ENCODE measurements around the gene PPM1M. TPM values are rescaled to one million over a fixed set of nuclear protein-coding genes. Genes with fewer than 3 reads are reported as not detected.
"Not testable (repeated sequence)": the region's sequence is repeated elsewhere in the genome, so short reads cannot be mapped to it uniquely, and the experiment has no call there.

PPM1M gene
- total and polyA plus RNA-seq, 2 donors: 12.3 to 27.1 TPM

DNA sequence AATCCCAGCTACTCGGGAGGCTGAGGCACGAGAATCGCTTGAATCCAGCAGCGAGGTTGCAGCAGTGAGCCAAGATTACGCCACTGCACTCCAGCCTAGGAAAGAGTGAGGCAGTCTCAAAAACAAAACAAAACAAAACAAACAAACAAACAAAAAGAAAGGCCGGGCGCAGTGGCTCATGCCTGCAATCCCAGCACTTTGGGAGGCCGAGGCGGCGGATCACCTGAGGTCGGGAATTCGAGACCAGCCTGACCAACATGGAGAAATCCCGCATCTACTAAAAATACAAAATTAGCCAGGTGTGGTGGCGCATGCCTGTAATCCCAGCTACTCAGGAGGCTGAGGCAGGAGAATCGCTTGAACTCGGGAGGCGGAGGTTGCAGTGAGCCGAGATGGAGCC lies 29.2 kb downstream of the PPM1M start:
- H3K4me3 ChIP-seq (ENCODE audit: low read depth, low read length); H3K36me3 ChIP-seq (ENCODE audit: insufficient read depth); H3K4me1 ChIP-seq (ENCODE audit: insufficient read depth); H3K27ac ChIP-seq (ENCODE audit: low read depth); DNase-seq (ENCODE audit: extremely low spot score): not testable (repeated sequence)
- WGBS: 91% methylated on average over 18 of the region's 18 CpGs

DNA sequence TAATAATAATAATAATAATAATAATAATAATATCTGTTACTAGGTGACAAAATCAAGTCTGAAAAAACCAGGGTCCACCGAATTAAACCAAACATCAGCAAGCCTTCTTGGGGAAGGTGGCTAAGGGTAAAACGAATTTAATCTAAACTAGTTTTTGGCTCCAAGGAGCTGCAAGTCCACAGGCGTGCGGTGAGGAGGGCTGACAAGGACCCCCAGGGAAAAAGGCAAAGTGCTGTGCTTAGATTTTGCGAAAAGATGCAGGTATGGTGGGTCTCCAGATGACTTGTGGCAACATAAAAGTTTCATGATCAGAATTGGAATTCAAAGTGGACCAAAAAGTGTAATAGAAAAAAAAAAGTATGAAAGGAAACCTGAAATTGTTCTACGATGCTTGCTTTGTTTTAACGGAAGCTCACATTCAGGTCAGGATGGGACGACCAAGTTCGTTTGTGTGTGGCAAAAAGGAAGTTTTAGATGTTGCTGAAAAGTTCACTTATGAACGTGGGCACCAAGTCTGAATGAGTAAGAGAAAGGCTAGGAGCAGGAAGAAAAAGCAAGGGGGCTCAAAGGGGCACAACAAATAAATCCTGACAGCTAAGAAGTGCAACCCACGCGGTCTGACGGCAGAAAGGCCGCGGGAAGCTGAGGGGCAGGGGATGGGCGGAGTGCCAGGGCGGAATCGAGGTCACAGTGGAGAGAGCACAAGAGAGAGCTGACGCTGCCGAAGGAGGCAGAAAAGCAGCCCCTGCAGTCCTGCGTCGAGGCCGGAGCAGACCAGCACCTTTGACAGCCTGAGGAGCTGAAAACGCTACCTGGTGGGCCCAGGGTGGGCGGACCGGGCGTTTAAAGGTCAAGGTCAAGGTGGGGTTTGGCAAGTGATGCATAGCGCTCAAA lies 31.8 kb downstream of the PPM1M start:
- Histone ChIP-seq H3K4me3 (ENCODE audit: low read depth, low read length) (peak overlapping the region; percentile 67), H3K36me3 (ENCODE audit: insufficient read depth) (no peaks in the 10 kb centered on the region), H3K27ac (ENCODE audit: low read depth) (peak overlapping the region; percentile 98), H3K4me1 (ENCODE audit: insufficient read depth) (no peaks in the 10 kb centered on the region)
- WGBS: 1% methylated on average over 28 of the region's 28 CpGs
- peak; percentile 31 for DNase-seq (ENCODE audit: extremely low spot score)

DNA sequence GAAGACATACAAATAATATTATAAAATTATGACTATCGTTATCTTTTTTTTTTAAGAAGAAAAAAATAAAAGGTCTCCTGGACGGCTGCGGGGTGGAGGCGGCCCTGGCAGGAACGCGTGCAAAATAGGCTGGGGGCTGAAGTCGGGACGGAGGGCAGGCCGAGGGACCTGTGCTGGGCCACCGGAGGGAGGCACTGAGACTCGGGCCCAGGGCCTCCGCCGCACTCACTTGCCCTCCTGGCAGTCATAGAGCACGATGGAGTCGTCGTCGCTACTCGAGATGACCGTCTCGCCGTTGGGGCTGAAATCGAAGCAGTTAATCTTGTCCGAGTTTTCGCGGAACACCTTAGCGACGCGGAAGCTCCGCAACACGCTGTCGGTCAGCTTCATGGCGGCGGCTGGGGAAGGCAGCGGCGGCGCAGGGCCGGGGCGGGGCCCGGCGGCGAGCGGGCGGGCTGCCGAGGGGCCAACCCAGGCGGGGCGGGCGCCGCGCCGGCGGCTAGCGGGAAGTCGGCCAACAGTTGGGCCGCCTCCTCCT lies 32.5 kb downstream of the PPM1M start:
- peak overlapping the region; percentile 98 for H3K27ac ChIP-seq (ENCODE audit: low read depth)
- DNase-seq (ENCODE audit: extremely low spot score): no peak
- WGBS: 2% methylated on average over 54 of the region's 54 CpGs
- peak overlapping the region; percentile 67 for H3K4me3 ChIP-seq (ENCODE audit: low read depth, low read length)
- H3K4me1 ChIP-seq (ENCODE audit: insufficient read depth): no peaks in the 10 kb centered on the region
- H3K36me3 ChIP-seq (ENCODE audit: insufficient read depth): no peaks in the 10 kb centered on the region

DNA sequence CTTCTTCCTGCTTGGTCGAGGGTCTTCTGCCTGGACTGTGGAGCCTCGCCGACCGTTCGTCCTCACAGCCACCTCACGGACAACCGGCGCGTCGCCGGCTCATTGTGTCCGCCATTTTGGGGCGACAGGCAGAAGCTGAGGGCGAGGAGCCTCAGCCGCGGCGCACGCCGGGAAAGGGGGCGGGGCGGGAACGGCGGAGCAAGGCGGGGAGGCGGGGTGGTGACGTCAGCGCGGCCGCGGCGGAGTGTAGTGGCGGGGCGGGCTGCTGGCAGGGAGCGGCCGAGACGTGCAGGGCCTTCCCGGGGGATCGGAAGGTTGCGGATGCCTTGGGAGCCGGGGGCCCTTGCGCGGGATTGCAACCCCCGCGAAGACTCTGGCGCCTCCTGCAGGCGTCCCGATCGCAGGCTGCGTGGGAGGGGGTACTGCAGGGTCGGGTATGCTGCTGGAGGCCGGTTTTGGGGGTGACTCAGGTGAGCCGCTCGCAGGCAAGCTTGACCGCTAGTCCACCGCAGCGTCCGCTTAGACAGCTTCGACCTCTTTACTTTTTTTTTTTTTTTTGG lies 33.0 kb downstream of the PPM1M start, which contains the start of gene WDR82:
WDR82 (minus strand) TSS at position 140 of the 560 bp plus-strand sequence. CDS start 288 bp downstream, outside the sequence.
- peak within 1 kb of the TSS; percentile 98 for H3K27ac ChIP-seq (ENCODE audit: low read depth)
- WGBS: under 1% methylated on average over 58 of the region's 58 CpGs
- no peaks in the 10 kb centered on the region for H3K36me3 ChIP-seq (ENCODE audit: insufficient read depth)
- H3K4me3 ChIP-seq (ENCODE audit: low read depth, low read length): peak within 1 kb of the TSS; percentile 67
- no peaks in the 10 kb centered on the region for H3K4me1 ChIP-seq (ENCODE audit: insufficient read depth)
- peak; percentile 78 for DNase-seq (ENCODE audit: extremely low spot score)

DNA sequence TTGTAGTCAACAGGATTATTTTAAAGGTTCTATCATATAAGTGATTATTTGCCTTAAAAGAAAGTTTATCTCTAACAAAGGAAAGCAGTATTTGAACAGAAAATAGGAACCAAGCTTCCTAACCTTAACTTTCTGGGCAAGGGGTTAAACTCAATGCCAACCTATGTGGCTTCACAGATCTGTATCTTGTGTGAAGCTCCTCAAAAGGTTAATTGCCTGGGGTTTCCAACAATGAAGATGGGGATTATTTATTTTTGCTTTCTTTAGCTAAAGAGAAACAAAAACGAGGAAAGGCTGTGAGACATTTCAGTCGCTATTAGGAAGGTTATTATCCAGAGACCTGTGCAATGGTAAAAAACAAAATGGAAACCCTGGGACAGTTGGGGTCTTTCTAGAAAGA lies 34.0 kb downstream of the PPM1M start:
- Histone ChIP-seq H3K27ac (ENCODE audit: low read depth) (peak overlapping the region; percentile 70), H3K36me3 (ENCODE audit: insufficient read depth) (no peaks in the 10 kb centered on the region), H3K4me3 (ENCODE audit: low read depth, low read length) (no peak overlapping the region), H3K4me1 (ENCODE audit: insufficient read depth) (no peaks in the 10 kb centered on the region)
- no peak for DNase-seq (ENCODE audit: extremely low spot score)
- WGBS: 26% methylated on average over 2 of the region's 2 CpGs

DNA sequence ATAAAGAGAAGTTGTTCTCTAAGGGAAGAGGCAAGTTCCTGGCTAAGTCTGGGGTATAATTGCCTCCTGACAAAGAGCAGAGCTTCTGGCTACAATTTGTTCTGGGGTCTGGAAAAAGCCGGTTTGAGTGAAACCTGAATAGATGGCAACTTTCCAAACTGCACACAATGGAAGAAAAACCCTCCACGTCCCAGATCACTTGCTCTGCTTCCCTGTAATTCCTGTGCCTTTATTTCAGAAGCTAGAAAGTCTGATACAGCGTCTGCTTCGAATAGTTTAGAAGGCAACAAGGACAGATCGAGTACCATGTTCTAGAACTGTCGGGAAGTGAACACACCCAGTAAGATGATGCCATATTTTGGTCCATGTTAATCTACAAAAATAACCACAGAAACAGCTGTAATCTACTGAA lies 34.5 kb downstream of the PPM1M start:
- no peak overlapping the region for H3K4me3 ChIP-seq (ENCODE audit: low read depth, low read length)
- H3K4me1 ChIP-seq (ENCODE audit: insufficient read depth): no peaks in the 10 kb centered on the region
- no peaks in the 10 kb centered on the region for H3K36me3 ChIP-seq (ENCODE audit: insufficient read depth)
- DNase-seq (ENCODE audit: extremely low spot score): peak; percentile 65
- H3K27ac ChIP-seq (ENCODE audit: low read depth): peak overlapping the region; percentile 70
- 18% methylated on average over 6 of the region's 6 CpGs for WGBS

DNA sequence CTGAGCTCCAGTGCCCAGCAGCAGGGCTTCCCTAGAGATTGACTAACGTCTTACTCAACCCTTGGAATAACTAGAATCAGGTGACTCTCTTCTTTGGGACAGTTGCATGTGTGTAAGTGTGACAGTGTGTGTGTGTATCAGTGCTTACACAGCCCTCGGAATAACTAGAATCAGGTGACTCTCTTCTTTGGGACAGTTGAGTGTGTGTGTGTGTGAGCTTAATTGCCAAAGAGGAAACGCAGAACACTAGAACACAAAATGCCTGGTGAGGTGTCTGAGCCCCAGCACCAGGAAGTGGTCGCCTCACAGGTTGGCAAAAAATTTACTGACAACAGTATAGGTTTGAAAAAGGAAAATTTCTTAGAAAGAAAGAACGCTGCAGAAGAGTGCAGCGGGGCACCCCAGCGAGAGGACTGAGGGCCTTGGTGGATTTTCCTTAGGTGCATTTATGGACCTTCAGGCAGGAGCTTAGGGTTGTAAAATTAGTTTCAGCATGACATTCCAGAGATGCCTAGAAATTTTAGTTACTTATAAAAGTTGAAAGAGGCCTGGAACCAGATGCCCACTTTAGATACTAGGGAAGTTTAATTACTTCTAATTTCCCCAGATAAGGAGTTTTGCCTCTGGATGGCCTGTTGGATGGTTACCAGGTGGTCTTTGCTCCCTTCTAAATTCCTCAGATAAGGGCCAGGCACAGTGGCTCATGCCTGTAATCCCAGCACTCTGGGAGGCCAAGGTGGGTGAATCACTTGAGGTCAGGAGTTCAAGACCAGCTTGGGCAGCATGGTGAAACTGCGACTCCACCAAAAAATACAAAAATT lies 36.6 kb downstream of the PPM1M start:
- no peaks in the 10 kb centered on the region for H3K4me1 ChIP-seq (ENCODE audit: insufficient read depth)
- H3K4me3 ChIP-seq (ENCODE audit: low read depth, low read length): no peak overlapping the region
- H3K27ac ChIP-seq (ENCODE audit: low read depth): no peak overlapping the region
- H3K36me3 ChIP-seq (ENCODE audit: insufficient read depth): no peaks in the 10 kb centered on the region
- WGBS: 49% methylated on average over 8 of the region's 8 CpGs
- no peak for DNase-seq (ENCODE audit: extremely low spot score)

DNA sequence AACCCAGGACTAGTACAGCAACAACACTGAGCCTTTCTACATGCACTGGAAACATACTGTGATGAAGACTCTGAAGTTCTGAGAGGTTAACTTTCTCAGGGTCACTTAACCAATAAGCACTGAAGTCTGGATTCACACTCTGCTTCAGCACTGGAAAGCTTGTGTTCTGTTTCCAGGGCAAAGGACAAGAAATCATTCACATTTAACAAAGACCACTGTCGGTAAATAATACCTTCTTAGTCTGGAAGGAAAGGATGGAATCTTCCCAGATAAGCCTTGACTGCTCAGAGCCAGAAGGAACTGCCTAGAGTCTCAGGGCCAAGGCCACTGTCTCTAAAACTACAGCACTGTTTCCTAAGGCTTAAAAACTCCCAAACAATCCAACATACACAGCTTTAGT lies 37.7 kb downstream of the PPM1M start:
- H3K4me3 ChIP-seq (ENCODE audit: low read depth, low read length): no peak overlapping the region

DNA sequence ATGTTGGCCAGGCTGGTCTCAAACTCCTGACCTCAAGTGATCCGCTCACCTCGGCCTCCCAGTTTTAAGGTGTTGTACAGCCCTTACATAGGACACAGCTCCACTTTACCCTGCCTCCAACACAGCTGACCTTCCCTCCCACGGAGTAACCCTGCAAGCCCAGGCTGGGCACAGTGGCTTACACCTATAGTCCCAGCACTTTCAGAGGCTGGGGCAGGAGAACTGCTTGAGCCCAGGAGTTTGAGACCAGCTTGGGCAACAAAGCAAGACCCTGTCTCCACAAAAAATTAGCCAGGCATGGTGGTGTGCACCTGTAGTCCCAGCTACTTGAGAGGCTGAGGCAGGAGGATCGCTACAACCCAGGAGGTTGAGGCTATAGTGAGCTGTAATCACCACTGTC lies 38.5 kb downstream of the PPM1M start:
- WGBS: 90% methylated on average over 4 of the region's 4 CpGs
- not testable (repeated sequence) for DNase-seq (ENCODE audit: extremely low spot score); H3K27ac ChIP-seq (ENCODE audit: low read depth)

More for the DNA sequence above, 37.7 kb downstream of the PPM1M start:
- DNase-seq (ENCODE audit: extremely low spot score): no peak
- H3K4me1 ChIP-seq (ENCODE audit: insufficient read depth): no peaks in the 10 kb centered on the region
- no peak overlapping the region for H3K27ac ChIP-seq (ENCODE audit: low read depth)
- WGBS: 21% methylated on average over 1 of the region's 1 CpG
- no peaks in the 10 kb centered on the region for H3K36me3 ChIP-seq (ENCODE audit: insufficient read depth)

DNA sequence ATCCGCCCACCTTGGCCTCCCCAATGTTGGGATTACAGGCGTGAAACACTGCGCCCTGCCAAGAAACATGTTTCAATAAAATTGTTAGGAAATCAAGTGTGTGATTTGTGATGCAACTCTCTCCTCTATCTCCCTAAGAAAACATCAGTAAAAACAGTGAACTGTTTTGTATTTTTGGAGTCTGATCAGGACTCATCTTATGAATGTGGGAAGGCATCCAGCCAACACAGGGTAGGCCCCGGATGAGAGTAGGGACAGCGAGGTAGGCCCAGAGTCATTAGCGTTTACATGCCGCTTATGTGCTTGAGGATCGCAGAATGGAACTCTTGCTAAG lies 41.2 kb downstream of the PPM1M start:
- H3K36me3 ChIP-seq (ENCODE audit: insufficient read depth): no peaks in the 10 kb centered on the region
- DNase-seq (ENCODE audit: extremely low spot score): no peak
- 69% methylated on average over 8 of the region's 8 CpGs for WGBS
- H3K4me3 ChIP-seq (ENCODE audit: low read depth, low read length): no peak overlapping the region
- H3K27ac ChIP-seq (ENCODE audit: low read depth): peak overlapping the region; percentile 14
- H3K4me1 ChIP-seq (ENCODE audit: insufficient read depth): no peaks in the 10 kb centered on the region

More for the DNA sequence above, 38.5 kb downstream of the PPM1M start:
- not testable (repeated sequence) for H3K36me3 ChIP-seq (ENCODE audit: insufficient read depth); H3K4me3 ChIP-seq (ENCODE audit: low read depth, low read length); H3K4me1 ChIP-seq (ENCODE audit: insufficient read depth)

DNA sequence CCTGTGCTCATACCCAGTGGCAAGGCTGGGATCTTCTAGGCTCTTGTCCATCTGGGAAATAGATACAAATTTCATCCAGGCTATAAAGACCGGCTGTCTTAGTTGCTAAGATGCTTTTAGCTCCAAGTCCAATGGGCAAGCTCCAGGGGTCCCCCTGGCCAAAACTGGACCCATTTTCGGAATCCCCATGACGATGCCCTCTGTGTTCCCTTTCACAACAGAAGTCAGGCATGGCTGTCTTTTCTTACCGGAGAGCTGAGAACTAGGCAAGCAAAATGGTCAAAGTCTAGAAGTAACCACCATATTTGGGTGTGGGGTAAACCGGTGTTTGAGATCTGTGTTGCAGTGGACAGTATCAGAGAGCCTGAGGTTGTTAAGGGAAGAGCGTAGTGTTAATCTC lies 43.1 kb downstream of the PPM1M start:
- no peak for DNase-seq (ENCODE audit: extremely low spot score)
- H3K4me1 ChIP-seq (ENCODE audit: insufficient read depth): no peaks in the 10 kb centered on the region
- no peak overlapping the region for H3K4me3 ChIP-seq (ENCODE audit: low read depth, low read length)
- H3K27ac ChIP-seq (ENCODE audit: low read depth): no peak overlapping the region
- H3K36me3 ChIP-seq (ENCODE audit: insufficient read depth): no peaks in the 10 kb centered on the region
- 91% methylated on average over 6 of the region's 6 CpGs for WGBS

DNA sequence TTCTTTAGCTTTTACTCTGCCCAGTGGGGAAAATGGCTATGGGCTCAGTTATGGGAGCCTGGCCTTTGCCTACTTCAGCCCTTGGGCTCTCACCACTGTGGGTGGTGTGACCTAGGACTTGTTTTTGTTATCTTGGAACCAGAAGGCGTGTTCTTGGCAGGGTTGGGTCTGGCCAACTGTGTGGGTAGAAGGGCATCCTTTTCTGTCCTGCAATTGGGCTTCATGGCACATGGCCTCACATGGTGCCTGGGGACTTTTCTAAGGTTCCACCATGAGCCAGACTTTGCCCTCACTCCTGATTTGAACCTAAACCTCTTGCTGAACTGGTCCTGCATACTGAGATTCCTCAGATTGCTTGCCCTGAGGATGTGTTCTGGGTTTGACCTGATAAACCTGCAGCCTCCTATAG lies 43.8 kb downstream of the PPM1M start:
- H3K36me3 ChIP-seq (ENCODE audit: insufficient read depth): no peaks in the 10 kb centered on the region
- H3K27ac ChIP-seq (ENCODE audit: low read depth): no peak overlapping the region
- no peak overlapping the region for H3K4me3 ChIP-seq (ENCODE audit: low read depth, low read length)
- no peaks in the 10 kb centered on the region for H3K4me1 ChIP-seq (ENCODE audit: insufficient read depth)
- WGBS: 88% methylated on average over 1 of the region's 1 CpG
- DNase-seq (ENCODE audit: extremely low spot score): no peak

DNA sequence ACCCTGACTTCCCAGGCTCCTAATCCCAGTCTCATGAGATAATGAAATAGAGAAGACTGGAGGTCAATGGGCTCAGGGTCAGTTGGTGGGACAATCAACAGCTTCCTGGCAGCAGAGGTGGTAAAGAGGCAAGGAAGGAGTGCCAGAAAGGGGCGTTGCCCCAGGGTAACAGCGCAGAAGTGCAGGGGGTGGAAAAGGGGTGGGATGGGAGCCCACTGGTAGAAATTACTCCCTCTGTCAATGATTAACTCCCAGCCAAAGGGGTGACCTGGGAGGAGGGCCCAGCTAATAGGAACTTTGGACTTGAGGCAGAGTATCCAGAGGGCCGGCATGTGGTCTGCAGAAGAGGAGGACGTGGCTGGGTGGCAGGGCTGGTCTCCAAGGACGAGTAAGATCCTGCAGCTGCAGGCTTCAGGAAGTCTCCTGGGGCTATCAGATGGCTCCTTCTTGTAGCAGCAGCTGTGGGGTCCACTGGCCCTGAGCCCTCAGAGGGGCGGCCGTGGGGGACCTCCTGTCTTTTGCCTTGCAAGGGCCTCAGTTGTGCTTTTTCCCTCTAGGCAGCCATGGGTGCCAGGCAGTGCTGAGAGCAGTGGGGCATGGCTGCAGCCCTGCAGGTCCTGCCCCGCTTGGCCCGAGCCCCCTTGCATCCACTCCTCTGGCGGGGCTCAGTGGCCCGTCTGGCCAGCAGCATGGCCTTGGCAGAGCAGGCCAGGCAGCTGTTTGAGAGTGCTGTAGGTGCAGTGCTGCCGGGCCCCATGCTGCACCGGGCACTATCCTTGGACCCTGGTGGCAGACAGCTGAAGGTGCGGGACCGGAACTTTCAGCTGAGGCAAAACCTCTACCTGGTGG lies 44.4 kb downstream of the PPM1M start:
- DNase-seq (ENCODE audit: extremely low spot score): no peak
- WGBS: 80% methylated on average over 15 of the region's 15 CpGs
- H3K36me3 ChIP-seq (ENCODE audit: insufficient read depth): no peaks in the 10 kb centered on the region
- H3K4me1 ChIP-seq (ENCODE audit: insufficient read depth): no peaks in the 10 kb centered on the region
- H3K27ac ChIP-seq (ENCODE audit: low read depth): no peak overlapping the region
- no peak overlapping the region for H3K4me3 ChIP-seq (ENCODE audit: low read depth, low read length)

All from urinary bladder (tissue), 4 donors.